NCI-H187 (cell line): ENCODE measurements around the gene GJA5.

ENCODE experiments used
- DNase-seq, 2 experiments: peaks; one replicate each; lab custom pipeline; 2025; lab: John Stamatoyannopoulos, UW

GJA5 gene

DNA sequence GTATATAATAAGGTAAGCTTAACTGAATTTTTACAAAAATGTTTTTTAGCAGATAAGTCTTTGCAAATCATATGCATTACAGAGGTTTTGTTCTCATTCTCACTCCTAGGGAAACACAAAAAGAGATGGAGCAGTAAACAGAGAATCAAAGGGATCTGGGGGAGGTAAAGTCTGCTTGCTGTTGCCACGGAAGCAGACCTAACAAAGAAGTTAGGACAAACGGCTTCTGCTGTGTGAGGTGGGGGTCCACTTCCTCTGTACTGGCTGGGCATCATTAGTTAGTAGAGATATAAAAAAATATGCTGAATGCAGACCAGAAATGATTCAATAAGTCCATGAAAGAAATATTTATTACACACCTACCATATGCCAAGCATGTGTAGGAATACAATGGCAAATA is 34.2 kb downstream of the GJA5 start:
- no peak for DNase-seq

DNA sequence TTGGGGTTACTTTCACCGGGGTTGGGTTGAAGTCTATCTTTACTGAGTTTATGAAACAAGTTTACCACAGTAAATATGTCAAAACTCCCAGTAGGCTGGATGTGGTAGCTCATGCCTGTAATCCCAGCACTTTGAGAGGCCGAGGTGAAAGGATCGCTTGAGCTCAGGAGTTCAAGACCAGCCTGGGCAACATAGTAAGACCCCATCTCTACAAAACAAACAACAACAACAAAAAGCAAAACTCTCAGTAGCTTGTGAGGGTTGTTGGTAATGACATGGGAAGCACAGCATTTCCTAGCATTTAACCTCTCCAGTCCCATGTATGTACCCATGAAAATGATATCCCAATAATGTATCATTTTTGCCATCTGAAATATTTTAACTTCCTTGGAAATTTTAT is 34.7 kb downstream of the GJA5 start:
- DNase-seq = no peak

DNA sequence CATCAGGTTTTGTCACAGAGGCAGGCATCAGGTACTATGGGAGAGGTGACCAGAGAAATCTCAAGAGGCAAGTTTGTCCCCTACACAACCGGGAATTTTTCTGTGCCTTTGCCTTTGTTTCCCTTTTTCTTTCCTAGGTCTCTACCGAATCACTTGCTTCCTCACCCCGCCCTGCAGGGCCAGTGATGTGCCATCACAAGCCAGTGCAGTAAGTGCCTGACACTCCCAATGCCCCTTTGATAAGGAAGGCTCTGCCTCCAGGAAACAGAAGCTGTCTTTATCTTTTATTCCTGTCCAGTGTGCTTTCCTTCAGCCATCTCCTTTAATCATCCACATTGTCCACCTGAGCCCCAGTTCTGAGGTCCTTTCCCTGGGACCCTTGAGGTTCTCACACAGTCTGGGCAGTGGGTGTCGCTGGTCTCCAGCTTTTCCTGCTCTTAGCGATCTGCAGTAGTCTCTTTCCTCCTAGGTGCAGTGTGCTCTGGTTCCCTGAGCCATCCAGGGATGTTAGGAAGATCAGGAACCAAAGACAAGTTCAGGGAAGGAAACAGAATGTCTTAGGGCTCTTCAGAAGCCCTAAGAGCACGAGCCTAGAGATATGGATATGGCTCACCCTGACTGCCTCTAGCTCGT is 36.6 kb downstream of the GJA5 start:
- DNase-seq = peak in 1 of 2 experiments; percentile 9

DNA sequence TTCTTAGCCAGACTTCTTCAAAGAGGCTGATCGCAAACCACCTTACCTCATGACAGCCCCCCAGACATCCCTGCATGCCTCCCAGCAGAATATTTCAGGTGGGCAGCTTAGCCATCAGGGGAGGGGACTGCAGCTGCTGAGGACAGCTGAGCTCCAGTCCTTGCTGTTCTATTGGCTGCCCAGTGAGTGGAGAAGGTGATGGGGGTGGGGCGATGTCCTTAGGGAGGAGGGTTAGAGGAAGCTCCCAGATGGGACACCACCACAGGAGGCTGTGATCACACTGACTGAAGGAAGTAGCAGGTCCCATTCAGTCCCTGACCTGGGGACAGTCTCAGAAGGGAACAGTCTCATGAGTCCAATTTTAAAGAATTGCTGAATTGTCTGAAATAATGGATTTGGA is 38.3 kb downstream of the GJA5 start:
- DNase-seq = no peak

DNA sequence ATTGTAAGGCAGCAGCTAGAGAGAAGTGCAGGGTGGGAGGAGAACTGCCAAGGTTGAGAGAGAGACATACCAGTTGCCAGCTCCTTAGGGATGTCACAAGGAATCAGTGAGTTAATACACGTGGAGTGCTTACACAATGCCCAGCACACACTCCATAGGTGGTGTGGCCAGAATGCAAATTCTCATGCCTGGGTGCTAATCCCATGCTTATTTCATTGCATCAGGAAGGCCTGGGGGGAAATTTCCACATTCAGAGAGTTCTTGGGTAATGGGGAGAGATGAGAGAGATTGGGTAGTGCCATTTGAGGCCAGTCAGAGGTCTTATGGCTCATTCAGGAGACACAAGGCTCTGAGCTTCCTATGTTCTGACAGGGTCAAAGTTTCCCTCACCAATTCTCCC is 38.7 kb downstream of the GJA5 start:
- no peak for DNase-seq

DNA sequence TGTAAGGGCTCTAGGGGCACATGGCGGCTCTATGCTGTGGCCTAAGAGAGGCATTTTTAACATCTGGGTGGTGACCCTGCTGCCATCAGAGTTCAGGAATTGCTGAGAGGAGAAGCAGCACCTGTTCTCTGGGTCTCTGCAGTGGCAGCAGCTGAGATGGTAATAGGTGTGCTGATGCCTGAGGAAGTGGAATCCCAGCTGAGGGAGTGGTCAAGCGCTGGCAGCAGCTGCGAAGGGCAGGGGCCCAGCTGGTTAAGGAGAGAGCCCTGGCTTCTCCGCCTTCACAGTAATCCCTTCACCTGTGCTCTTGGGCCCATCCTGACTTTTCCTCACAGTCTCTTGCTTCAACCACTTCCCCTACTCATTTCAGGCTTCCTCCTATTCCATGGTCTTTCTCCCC is 39.8 kb downstream of the GJA5 start:
- DNase-seq = no peak

DNA sequence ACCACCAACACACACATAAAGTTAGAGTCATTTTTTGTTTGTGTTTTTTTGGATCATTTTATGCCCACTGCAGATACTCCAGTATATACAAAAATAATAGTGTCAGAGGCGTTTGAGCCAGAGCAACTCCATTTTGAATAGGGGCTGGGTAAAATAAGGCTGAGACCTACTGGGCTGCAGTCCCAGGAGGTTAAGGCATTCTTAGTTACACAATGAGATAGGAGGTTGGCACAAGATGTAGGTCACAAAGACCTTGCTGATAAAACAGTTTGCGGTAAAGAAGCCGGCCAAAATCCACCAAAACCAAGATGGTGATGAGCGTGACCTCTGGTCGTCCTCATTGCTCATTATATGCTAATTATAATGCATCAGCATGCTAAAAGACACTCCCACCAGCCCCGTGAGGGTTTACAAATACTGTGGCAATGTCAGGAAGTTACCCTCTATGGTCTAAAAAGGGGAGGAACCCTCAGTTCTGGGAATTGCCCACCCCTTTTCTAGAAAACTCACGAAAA is 40.6 kb downstream of the GJA5 start:
- DNase-seq = no peak

DNA sequence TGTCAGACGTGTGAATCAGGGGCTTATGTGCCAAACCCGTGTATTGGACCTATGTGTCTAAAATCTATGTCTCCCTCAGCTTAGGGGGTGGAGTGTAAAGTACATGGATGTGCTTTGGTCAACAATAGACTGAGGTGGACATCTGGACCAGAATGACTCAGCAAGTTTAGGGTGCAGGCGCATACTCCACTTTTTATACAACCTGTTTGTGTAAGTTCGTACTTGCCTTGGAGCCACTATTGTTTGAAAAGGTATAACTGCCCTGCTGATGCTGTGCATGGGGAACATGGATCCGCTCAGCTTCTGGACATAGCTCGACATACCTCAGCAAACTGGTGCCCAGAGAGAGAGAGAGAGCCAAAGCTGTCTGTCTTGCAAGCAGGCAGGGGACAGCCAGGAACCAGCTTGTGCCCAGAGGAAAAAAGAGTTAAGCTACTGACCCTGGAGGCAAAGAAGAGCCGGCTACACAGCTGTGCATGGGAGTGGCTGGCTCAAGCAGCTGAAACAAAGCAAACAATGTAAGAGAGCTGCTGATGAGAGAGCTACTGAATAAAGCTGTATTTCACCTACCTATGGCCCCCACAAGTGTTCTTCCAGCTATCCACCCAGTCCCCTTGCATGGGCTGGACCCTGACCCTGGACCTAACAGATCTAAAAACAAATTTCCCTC is 41.2 kb downstream of the GJA5 start:
- no peak for DNase-seq

DNA sequence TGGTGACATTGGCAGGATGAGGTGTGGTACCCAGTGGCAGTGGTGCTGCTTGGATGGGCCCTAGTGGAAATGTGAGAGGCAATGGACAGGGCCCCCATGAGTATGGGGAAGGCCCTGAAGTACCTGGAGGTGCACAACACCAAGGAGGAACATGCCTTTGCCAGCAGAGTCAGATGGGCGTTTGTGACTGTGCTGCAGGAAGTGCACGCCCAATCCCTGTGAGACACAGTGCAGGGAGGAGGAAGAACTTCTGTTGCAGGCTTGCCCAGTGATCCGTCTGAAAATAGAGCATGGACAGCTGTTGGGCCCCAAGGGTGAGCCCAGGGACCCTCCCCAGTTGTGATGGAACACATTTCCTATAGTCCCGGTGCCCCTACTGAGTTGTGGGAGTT is 42.7 kb downstream of the GJA5 start:
- no peak for DNase-seq

DNA sequence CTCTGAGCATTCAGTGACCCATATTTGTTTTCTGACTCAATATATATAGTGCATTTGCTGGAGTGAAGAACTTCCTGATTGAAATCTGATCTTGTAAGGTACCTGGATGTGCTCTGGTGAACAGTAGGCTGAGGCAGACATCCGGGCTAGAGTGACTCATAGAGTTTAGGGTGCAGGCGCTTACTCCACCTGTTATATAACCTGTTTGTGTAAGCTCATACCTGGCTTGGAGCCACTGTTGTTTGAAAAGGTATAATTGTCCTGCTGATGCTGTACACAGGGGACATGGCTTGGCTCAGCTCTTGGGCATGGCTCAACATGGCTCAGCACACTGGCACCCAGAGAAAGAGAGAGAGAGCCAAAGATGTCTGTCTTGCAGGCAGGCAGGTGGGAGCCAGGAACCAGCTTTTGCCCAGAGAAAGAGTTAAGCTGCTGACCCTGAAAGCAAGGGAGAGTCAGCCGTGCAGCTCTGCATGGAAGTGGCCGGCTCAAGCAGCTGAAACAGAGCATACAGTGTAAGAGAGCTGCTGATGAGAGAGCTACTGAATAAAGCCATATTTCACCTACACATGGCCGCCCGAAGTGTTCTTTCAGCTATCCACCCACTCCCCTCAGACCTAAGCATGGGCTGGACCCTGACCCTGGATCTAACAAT is 43.2 kb downstream of the GJA5 start:
- DNase-seq = peak in 1 of 2 experiments; percentile 23

DNA sequence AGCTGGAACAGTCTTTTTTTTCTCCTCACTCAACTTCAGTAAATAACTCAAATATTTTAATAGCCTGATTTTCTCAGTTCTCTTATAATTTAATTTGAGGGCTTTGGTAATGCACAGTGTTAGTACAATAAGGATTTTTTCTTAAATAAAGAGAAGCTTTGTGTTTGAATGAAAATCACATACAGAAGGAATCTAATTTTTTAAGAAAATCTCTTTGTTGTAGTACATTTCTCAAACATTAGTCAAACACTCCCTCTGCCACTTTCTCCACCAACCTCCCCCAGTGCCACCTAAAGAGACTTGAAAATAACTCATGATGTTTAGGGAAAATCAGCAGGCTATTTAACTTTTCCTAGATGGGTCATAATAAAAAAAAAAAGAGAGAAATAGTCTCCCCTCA is 47.8 kb downstream of the GJA5 start:
- no peak for DNase-seq
